ENCODE results near the gene DNAJC13.

DNA sequence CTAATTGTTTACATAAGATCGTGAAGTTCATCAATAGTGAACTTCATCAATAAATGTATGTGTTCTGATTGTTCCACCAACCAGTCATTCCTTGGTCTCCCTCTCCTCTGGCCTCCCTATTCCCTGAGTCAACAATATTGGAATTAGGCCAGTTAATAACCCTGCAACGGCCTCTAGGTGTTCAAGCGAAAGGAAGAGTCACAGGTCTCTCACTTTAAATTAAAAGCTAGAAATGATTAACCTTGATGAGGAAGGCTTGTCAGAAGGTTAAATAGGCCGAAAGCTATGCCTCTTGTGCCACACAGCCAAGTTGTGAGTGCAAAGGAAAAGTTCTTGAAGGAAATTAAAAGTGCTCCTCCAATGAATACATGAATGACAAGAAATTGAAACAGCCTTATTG is 90.4 kb downstream of the DNAJC13 start:
- TF ChIP-seq POLR2A (IDR thresholded peaks at IDR 0.05; ENCODE audit: low read depth), result no peak
- TF ChIP-seq, protein P1, sequence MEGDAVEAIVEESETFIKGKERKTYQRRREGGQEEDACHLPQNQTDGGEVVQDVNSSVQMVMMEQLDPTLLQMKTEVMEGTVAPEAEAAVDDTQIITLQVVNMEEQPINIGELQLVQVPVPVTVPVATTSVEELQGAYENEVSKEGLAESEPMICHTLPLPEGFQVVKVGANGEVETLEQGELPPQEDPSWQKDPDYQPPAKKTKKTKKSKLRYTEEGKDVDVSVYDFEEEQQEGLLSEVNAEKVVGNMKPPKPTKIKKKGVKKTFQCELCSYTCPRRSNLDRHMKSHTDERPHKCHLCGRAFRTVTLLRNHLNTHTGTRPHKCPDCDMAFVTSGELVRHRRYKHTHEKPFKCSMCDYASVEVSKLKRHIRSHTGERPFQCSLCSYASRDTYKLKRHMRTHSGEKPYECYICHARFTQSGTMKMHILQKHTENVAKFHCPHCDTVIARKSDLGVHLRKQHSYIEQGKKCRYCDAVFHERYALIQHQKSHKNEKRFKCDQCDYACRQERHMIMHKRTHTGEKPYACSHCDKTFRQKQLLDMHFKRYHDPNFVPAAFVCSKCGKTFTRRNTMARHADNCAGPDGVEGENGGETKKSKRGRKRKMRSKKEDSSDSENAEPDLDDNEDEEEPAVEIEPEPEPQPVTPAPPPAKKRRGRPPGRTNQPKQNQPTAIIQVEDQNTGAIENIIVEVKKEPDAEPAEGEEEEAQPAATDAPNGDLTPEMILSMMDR (IDR thresholded peaks at IDR 0.05), result no peak
- TF ChIP-seq POLR2AphosphoS5 (IDR thresholded peaks at IDR 0.05), result no peak

All from esophagus muscularis mucosa (tissue), 3 donors.